COR-L47 (cell line): Measurements from ENCODE around the gene RASGRF2.

Experiments
- DNase-seq: peaks from one replicate; lab custom pipeline; 2025; lab: John Stamatoyannopoulos, UW

RASGRF2 gene

GRCh38 chr5:81140441-81140840 is 180.3 kb downstream of the RASGRF2 start:
- peak; percentile 73 for DNase-seq

- peak; percentile 42 for DNase-seq
Measured at GRCh38 chr5:81140943-81141342, 180.8 kb downstream of the RASGRF2 start.

GRCh38 chr5:81142108-81142507 is 181.9 kb downstream of the RASGRF2 start:
- no peak for DNase-seq

GRCh38 chr5:81145329-81145935 is 185.3 kb downstream of the RASGRF2 start:
- DNase-seq = no peak

GRCh38 chr5:81146031-81146430 is 185.9 kb downstream of the RASGRF2 start:
- DNase-seq = peak; percentile 50

- no peak for DNase-seq
Measured at GRCh38 chr5:81147011-81147885, 187.1 kb downstream of the RASGRF2 start.

- DNase-seq = no peak
Measured at GRCh38 chr5:81147886-81148571, 187.9 kb downstream of the RASGRF2 start.

- no peak for DNase-seq
Measured at GRCh38 chr5:81151546-81151945, 191.4 kb downstream of the RASGRF2 start.

- DNase-seq = no peak
Measured at GRCh38 chr5:81154725-81155124, 194.6 kb downstream of the RASGRF2 start.

GRCh38 chr5:81156732-81157131 is 196.6 kb downstream of the RASGRF2 start:
- no peak for DNase-seq

- no peak for DNase-seq
Measured at GRCh38 chr5:81161012-81161601, 200.9 kb downstream of the RASGRF2 start.

GRCh38 chr5:81162501-81162900 is 202.3 kb downstream of the RASGRF2 start:
- DNase-seq = no peak

- no peak for DNase-seq
Measured at GRCh38 chr5:81163651-81164050, 203.5 kb downstream of the RASGRF2 start.

GRCh38 chr5:81164476-81164875 is 204.3 kb downstream of the RASGRF2 start:
- no peak for DNase-seq

GRCh38 chr5:81164936-81165335 is 204.8 kb downstream of the RASGRF2 start:
- no peak for DNase-seq

GRCh38 chr5:81165493-81166119 is 205.4 kb downstream of the RASGRF2 start:
- peak; percentile 80 for DNase-seq

- no peak for DNase-seq
Measured at GRCh38 chr5:81166430-81166829, 206.3 kb downstream of the RASGRF2 start.

GRCh38 chr5:81167078-81167477 is 206.9 kb downstream of the RASGRF2 start:
- no peak for DNase-seq

GRCh38 chr5:81167544-81167943 is 207.4 kb downstream of the RASGRF2 start:
- DNase-seq = no peak

- DNase-seq = no peak
Measured at GRCh38 chr5:81169924-81170323, 209.8 kb downstream of the RASGRF2 start.

GRCh38 chr5:81171769-81172168 is 211.6 kb downstream of the RASGRF2 start:
- DNase-seq = peak; percentile 45

- no peak for DNase-seq
Measured at GRCh38 chr5:81172710-81173109, 212.5 kb downstream of the RASGRF2 start.
